Thyroid gland (tissue), 4 donors: Measurements from ENCODE around the gene MAPKAPK2. TPM values are rescaled to one million over a fixed set of nuclear protein-coding genes. Genes with fewer than 3 reads are reported as not detected.
A peak's percentile ranks its signal among the peaks of the same experiment; 100 is the strongest.

ENCODE experiments used
- DNase-seq, 2 donors: peaks; one replicate each; pipeline ENCODE4 v3.0.0-alpha.2; 2019
- H3K27ac ChIP-seq, 3 donors: fragments of 200-600 bp; sonication (generic); 1 replicate in 2 of 3; 2 replicates in 1 of 3; pipeline ENCODE4 v1.5.1; 2016 to 2019; ENCODE audit warnings: mild to moderate bottlenecking in 1 of 3, moderate library complexity in 1 of 3
- H3K27me3 ChIP-seq: fragments of 200-600 bp; sonication (generic); one replicate; pipeline ENCODE4 v1.5.1; 2019
- H3K36me3 ChIP-seq, 2 donors: fragments of 200-600 bp; sonication (generic); one replicate each; pipeline ENCODE4 v1.5.1; 2016 to 2019
- H3K4me1 ChIP-seq, 2 donors: fragments of 200-600 bp; sonication (generic); one replicate each; pipeline ENCODE4 v1.5.1; 2017 to 2019
- H3K4me3 ChIP-seq, 3 donors: fragments of 200-600 bp; sonication (generic); replicated peaks in 1 of 3; 1 replicate in 2 of 3; 2 replicates in 1 of 3; pipeline ENCODE4 v1.5.1; 2016; ENCODE audit warnings: mild to moderate bottlenecking in 1 of 3
- H3K9me3 ChIP-seq: fragments of 200-600 bp; sonication (generic); one replicate; pipeline ENCODE4 v1.5.1; 2017
- CTCF ChIP-seq, 6 experiments: fragments of 200-600 bp in 3 of 6; fragments of 450-650 bp in 3 of 6; sonication (generic) in 3 of 6; IDR thresholded peaks; one replicate each; pipeline ENCODE4 v1.5.1; 2016 to 2019; ENCODE audit warnings: antibody characterized with exemption in 6 of 6, mild to moderate bottlenecking in 2 of 6, inconsistent platforms in 1 of 6, moderate library complexity in 1 of 6
- POLR2A ChIP-seq, 2 donors: fragments of 450-650 bp; IDR thresholded peaks; one replicate each; pipeline ENCODE4 v1.6.1; 2017; ENCODE audit warnings: antibody characterized with exemption in 2 of 2, mild to moderate bottlenecking in 2 of 2, moderate library complexity in 1 of 2
- WGBS, 2 donors: methylation state at CpG; one replicate each; pipeline ENCODE4 v1.1.5; 2017; 5-methylcytosine and 5-hydroxymethylcytosine counted together
- intact Hi-C: fragments of 100-400 bp; cut with DNase I; formaldehyde crosslinking; loops from one replicate; pipeline ENCODE4 v1.15.1; 2023
- total RNA-seq, 4 donors: library from RNA; depleted of rRNA; stranded (reverse); fragments of >200 nt; gene quantifications; one replicate each; pipeline ENCODE4 v1.2.3, GENCODE V29; 2016

Gene MAPKAPK2
- total RNA-seq, 4 donors from 2014 or later, result 48.5 to 64.0 (median 59.9) TPM

GRCh38 chr1:206690516-206690915, 5.8 kb downstream of the MAPKAPK2 start:
- no peak overlapping the region for H3K27ac ChIP-seq
- no peaks in the 10 kb centered on the region for H3K36me3 ChIP-seq
- intact Hi-C loops, result no loop called here
- no peaks in the 10 kb centered on the region for H3K9me3 ChIP-seq
- peaks cover 74 to 90% of the 10 kb centered on the region in 2 donors for H3K4me1 ChIP-seq
- DNase-seq, result peak; percentile 62 to 71
- no peak overlapping the region for H3K4me3 ChIP-seq
- no peaks in the 10 kb centered on the region for H3K27me3 ChIP-seq
- TF ChIP-seq POLR2A (IDR thresholded peaks at IDR 0.05), result no peak
- no peak for TF ChIP-seq CTCF (IDR thresholded peaks at IDR 0.05)
- WGBS, 2 donors, result 55 to 100% methylated on average over 1 to 2 of the region's 2 CpGs

GRCh38 chr1:206691604-206692003, 6.9 kb downstream of the MAPKAPK2 start:
- Histone ChIP-seq H3K4me3 (no peak overlapping the region), H3K4me1 (peaks cover 70 to 89% of the 10 kb centered on the region in 2 donors), H3K9me3 (no peaks in the 10 kb centered on the region), H3K27me3 (no peaks in the 10 kb centered on the region), H3K27ac (peak overlapping the region in 1 of 3 donors; percentile 91), H3K36me3 (no peaks in the 10 kb centered on the region)
- intact Hi-C loops, result no loop called here
- DNase-seq, result no peak
- WGBS, 2 donors, result 62 to 65% methylated on average over 8 of the region's 8 CpGs
- no peak for TF ChIP-seq CTCF (IDR thresholded peaks at IDR 0.05)
- no peak for TF ChIP-seq POLR2A (IDR thresholded peaks at IDR 0.05)

- Histone ChIP-seq H3K4me1 (peaks cover 57 to 84% of the 10 kb centered on the region in 2 donors), H3K36me3 (no peaks in the 10 kb centered on the region), H3K4me3 (no peak overlapping the region), H3K27ac (peak overlapping the region; percentile 58 to 91 (median 80)), H3K9me3 (no peaks in the 10 kb centered on the region), H3K27me3 (no peaks in the 10 kb centered on the region)
- 27 to 28% methylated on average over 10 of the region's 10 CpGs for WGBS, 2 donors
- peak; percentile 91 to 94 for DNase-seq
- intact Hi-C loops, result no loop called here
- TF ChIP-seq CTCF (IDR thresholded peaks at IDR 0.05), result no peak
- TF ChIP-seq POLR2A (IDR thresholded peaks at IDR 0.05), result no peak
Observed at GRCh38 chr1:206693029-206693428, 8.3 kb downstream of the MAPKAPK2 start.

GRCh38 chr1:206693592-206693991, 8.9 kb downstream of the MAPKAPK2 start:
- 62 to 63% methylated on average over 7 of the region's 7 CpGs for WGBS, 2 donors
- Histone ChIP-seq H3K27ac (peak overlapping the region; percentile 58 to 91 (median 80)), H3K4me3 (no peak overlapping the region), H3K36me3 (no peaks in the 10 kb centered on the region), H3K9me3 (no peaks in the 10 kb centered on the region), H3K4me1 (peaks cover 57 to 78% of the 10 kb centered on the region in 2 donors), H3K27me3 (no peaks in the 10 kb centered on the region)
- peak in 1 of 2 donors; percentile 35 for DNase-seq
- no peak for TF ChIP-seq CTCF (IDR thresholded peaks at IDR 0.05)
- no peak for TF ChIP-seq POLR2A (IDR thresholded peaks at IDR 0.05)
- intact Hi-C loops, result no loop called here

GRCh38 chr1:206694171-206695124, 9.7 kb downstream of the MAPKAPK2 start:
- Histone ChIP-seq H3K9me3 (no peaks in the 10 kb centered on the region), H3K27me3 (no peaks in the 10 kb centered on the region), H3K4me3 (no peak overlapping the region), H3K4me1 (peaks cover 55 to 75% of the 10 kb centered on the region in 2 donors), H3K27ac (peak overlapping the region; percentile 58 to 91 (median 80)), H3K36me3 (no peaks in the 10 kb centered on the region)
- DNase-seq, result peak; percentile 60 to 75
- TF ChIP-seq POLR2A (IDR thresholded peaks at IDR 0.05), result no peak
- TF ChIP-seq CTCF (IDR thresholded peaks at IDR 0.05), result no peak
- WGBS, 2 donors, result 50 to 73% methylated on average over 5 to 11 of the region's 11 CpGs
- intact Hi-C loops, result no loop called here
